GM19099 (cell line): ENCODE data around the gene NFIX.

Experiments used
- POLR2A ChIP-seq: IDR thresholded peaks from 3 replicates; pipeline ENCODE4 v1.6.1; 2011; ENCODE audit warnings: low read depth; ENCODE audit not compliant: insufficient read length; ENCODE audit errors: extremely low read depth

The NFIX gene

DNA sequence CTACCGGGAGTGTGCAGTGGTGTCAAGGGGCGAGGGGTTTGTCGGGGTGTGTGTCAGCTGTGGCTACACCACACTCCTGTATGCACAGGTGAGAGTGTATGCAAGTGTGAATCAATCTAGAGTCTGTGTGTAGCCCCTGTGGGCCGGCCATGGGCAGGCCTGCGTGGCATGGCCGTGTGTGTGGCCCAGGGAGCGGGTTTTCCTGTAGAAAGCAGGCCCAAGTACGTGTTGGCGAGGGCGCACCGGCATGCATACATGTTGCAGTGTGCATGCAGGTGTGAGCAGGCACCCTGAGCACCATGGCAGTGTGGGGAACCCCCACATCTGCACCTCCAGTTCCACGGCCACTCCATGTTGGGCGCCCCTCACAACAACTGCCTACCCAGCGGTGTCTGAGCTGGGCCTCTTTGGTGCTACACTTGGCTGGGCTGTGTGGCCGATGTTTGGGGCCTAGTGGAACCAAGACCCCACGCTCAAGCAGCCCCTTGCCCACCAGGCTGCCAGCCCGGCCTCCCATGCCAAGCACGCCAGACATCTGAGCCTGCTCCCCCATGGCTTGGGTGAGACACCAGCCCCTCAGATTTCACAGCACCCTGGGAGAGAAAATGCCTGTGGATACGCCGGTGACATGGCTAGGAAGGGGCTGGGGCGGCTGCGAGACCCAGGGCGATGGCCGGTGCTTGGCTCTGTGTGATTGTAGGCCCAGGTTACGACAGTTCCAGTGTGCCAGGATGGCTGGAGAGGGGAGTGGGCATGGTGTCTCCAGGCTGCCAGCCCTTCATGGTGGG is 2.1 kb downstream of the NFIX start:
- no peak for TF ChIP-seq POLR2A

GRCh38 chr19:12997967-12998940 is 3.0 kb downstream of the NFIX start:
- TF ChIP-seq POLR2A, result no peak

DNA sequence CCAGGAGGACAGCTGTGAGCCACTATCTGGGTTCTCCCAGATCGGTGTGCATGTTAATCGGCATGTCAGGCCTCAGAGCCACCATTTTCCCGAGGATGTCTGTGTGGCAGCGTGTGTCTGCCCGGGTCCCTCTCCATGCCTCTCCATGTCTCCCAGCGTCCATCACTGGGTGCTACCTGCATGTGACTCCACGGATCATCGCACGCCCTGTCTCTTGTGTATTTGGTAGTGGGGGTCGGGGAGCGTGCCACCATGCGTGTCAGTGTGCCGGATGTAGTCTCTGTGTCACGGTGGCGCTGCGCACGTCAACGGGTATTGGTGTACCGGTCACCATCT is 5.9 kb downstream of the NFIX start:
- no peak for TF ChIP-seq POLR2A

DNA sequence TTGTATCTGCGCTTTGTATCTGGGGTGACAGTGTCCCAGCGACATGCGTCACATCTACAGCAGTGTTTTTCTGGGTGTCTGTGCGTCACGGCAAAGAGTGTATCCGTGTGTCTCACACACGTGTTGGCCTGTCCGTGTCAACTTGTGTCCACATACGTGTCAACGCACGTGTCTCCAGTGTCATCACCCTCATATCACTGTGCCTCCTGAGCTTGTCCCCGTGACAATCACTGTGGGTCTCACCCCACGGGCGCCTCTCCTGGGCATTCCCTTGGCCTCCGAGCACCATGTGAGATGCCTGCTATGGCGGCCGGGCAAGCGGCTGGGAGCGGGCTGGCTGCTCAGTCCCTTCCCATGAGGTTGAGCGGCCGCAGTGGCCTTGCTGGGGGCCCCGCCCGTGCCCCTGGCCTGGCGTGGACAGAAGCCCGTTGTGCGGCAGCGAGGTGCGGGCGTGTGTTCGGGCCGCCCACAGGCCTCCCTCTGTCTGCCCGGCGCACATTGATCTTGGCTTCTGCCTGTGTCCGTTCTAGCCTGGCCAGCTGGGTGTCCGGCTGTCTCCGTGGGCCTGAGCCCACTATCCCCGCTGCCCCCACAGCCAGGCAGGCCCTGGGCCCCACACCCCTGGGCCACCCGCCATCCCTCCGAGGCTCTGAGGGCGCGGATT is 6.4 kb downstream of the NFIX start:
- no peak for TF ChIP-seq POLR2A

DNA sequence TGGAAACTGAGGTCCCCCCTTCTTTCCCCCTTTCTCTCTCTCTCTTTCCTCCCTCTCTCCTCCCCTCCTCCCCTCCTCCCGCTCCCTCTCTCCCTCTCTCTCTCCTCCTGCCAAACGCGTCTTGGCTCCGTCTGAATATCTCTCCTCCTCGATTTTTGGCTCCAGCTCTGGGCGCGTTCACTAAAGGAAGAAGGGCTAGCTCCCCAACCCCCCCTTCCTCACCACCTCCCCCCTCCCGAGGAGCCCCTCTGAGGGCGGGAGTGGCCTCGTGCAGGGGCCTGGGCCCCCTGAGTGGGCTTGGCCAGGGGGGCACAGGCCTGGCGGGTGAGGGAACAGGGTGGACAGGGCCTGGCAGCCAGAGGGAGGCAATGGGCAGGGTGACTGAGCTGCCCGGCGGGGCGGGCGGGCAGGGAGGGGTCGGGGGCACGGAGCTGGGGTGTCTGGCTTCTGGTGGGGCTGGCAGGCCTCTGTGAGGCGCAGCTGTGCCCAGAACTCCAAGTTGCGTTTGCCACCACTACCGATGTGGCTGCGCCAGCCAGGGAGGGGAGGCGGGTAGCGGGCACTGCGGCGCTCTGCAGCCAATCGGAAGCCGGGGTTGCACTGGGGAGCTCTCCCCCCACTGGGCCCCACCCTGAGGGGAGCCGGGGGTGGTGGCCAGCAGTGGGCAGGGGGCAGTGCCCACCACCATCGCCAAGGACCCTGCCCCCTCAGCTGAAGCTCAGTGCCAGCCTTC is 7.1 kb downstream of the NFIX start:
- no peak for TF ChIP-seq POLR2A

DNA sequence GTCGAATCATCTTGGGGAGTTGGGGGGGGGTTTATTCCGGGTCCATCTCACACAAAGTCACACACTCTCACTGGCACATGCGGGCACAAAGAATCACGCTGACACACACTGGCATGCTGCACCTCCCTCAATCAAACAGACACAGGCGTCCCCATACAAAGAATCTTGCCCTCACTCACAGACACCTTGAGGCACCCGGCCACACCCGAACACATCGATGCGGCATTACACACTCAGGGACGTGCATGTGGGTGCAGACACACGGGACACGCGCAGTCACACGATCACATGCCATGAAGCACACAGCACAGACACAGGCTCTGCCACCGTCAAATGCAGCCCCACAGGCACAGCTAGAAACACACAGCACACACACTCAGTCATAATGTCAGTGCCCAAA is 7.8 kb downstream of the NFIX start:
- no peak for TF ChIP-seq POLR2A

GRCh38 chr19:13004273-13004672 is 9.0 kb downstream of the NFIX start:
- no peak for TF ChIP-seq POLR2A

- no peak for TF ChIP-seq POLR2A
Measured at GRCh38 chr19:13005253-13005652, 10.0 kb downstream of the NFIX start.

GRCh38 chr19:13005861-13006370 is 10.6 kb downstream of the NFIX start:
- TF ChIP-seq POLR2A, result no peak

GRCh38 chr19:13006431-13007281 is 11.4 kb downstream of the NFIX start:
- TF ChIP-seq POLR2A, result no peak

GRCh38 chr19:13007292-13008045 is 12.2 kb downstream of the NFIX start:
- no peak for TF ChIP-seq POLR2A

DNA sequence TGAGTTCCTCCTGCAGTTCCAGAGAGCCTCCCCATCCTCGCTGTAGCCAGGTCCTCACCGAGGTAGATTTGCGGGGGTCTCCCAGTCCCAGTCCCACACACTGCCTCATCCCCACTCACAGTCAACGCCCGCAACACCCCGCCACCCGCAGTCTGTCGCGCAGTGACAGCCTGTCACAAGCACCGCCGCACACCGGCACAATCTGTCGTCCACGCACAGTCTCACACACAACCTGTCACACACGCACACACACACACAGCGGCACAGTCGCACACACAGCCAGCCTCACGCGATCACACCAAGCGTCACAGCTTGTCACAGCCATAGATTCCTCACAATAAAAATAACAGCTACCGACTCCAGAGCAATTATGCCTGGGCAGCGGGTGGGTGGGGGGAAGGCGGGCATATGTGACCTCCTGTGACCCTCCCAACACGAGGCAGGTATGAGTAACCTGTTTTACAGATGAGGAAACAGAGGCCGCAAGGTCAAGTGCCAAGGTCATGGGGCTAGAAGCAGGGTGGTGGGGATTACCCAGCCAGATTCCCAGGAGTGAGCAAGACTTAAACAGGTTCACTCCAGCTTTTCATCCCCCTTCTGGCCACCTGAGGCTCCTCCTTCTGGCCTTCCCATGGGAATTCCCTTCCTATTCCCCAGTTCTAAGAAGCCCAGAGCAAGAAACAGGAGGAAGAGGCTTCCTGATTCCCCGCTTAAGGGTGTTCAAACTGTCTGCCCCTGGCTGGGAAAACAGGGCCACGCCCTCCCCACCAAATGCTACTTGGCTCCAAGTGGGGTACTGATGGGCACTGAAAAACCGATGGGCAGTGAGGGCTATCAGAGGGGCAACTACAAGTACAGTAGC is 13.9 kb downstream of the NFIX start:
- no peak for TF ChIP-seq POLR2A
